Cardiac septum (tissue), 1 donor: ENCODE measurements around the gene ZNF771. TPM values are rescaled to one million over a fixed set of nuclear protein-coding genes. Genes with fewer than 3 reads are reported as not detected.

Source experiments
- DNase-seq: peaks from one replicate; pipeline ENCODE4 v3.0.0-alpha.2; 2020; ENCODE audit warnings: low spot score
- intact Hi-C: fragments of 100-400 bp; cut with DNase I; formaldehyde crosslinking; loops from one replicate; pipeline ENCODE4 v1.14.0; 2022
- total RNA-seq: library from RNA; stranded (reverse); fragmentation: NEBNext Ultra II Directional; extraction: Animal tissue kit (Norgen Biotek cat#: 25700); gene quantifications from one replicate; pipeline ENCODE4 v1.2.1, GENCODE V29; 2021
- donor health status: DM: no; HTN: no; CAD: no.

ZNF771 gene
- total RNA-seq, 1 donor from 2014 or later: 7.5 TPM

- intact Hi-C loops: no loop called here
- DNase-seq: no peak
Observed at GRCh38 chr16:30372725-30373124, 34.7 kb upstream of the ZNF771 start.

GRCh38 chr16:30374538-30374937 lies 32.9 kb upstream of the ZNF771 start, which contains the start of gene MYL11:
Gene MYL11, plus strand, starts transcription at chr16:30374802. Its CDS starts 56 bp downstream, at chr16:30374858.
- intact Hi-C loops: no loop called here
- no peak for DNase-seq

GRCh38 chr16:30375864-30376263 lies 31.5 kb upstream of the ZNF771 start:
- intact Hi-C loops: no loop called here
- no peak for DNase-seq

- intact Hi-C loops: no loop called here
- no peak for DNase-seq
Observed at GRCh38 chr16:30376461-30376902, 30.9 kb upstream of the ZNF771 start.

- DNase-seq: no peak
- intact Hi-C loops: no loop called here
Observed at GRCh38 chr16:30377050-30377811, 30.2 kb upstream of the ZNF771 start.

- DNase-seq: peak; percentile 96
- intact Hi-C loops: loop anchor here (2.0 kb wide), 2 partner anchors 17 to 29 kb away; partner anchors contain the start of genes ZNF48 and ZNF771
Observed at GRCh38 chr16:30377812-30378235, 29.6 kb upstream of the ZNF771 start.

GRCh38 chr16:30378236-30379157 lies 28.9 kb upstream of the ZNF771 start:
- DNase-seq: peak; percentile 100

GRCh38 chr16:30379158-30379783 lies 28.1 kb upstream of the ZNF771 start:
- DNase-seq: no peak
- intact Hi-C loops: loop anchor here (2.0 kb wide), 2 partner anchors 16 to 28 kb away; partner anchors contain the start of genes ZNF48 and ZNF771

More at GRCh38 chr16:30378236-30379157, 28.9 kb upstream of the ZNF771 start:
- intact Hi-C loops: loop anchor here (2.0 kb wide), 2 partner anchors 16 to 28 kb away; partner anchors contain the start of genes ZNF48 and ZNF771

- intact Hi-C loops: no loop called here
- no peak for DNase-seq
Observed at GRCh38 chr16:30380072-30380802, 27.2 kb upstream of the ZNF771 start.

GRCh38 chr16:30380803-30381208 lies 26.6 kb upstream of the ZNF771 start:
- intact Hi-C loops: no loop called here
- DNase-seq: no peak

- DNase-seq: no peak
- intact Hi-C loops: no loop called here
Observed at GRCh38 chr16:30381291-30382041, 25.9 kb upstream of the ZNF771 start.

- no peak for DNase-seq
- intact Hi-C loops: no loop called here
Observed at GRCh38 chr16:30382111-30382881, 25.1 kb upstream of the ZNF771 start, which contains the start of gene SEPTIN1. Gene SEPTIN1, minus strand, starts transcription at chr16:30382561. Its CDS starts 19 bp downstream, at chr16:30382542.

GRCh38 chr16:30383521-30383920 lies 23.9 kb upstream of the ZNF771 start:
- no peak for DNase-seq
- intact Hi-C loops: no loop called here

- no peak for DNase-seq
- intact Hi-C loops: loop anchor here (2.0 to 5.0 kb wide), 2 partner anchors 16 to 42 kb away; no protein-coding TSS in a partner anchor
Observed at GRCh38 chr16:30394592-30395154, 12.7 kb upstream of the ZNF771 start.

GRCh38 chr16:30395155-30395991 lies 12.0 kb upstream of the ZNF771 start, which contains the start of gene ZNF48:
Gene ZNF48, plus strand, starts transcription at chr16:30395420. Its CDS starts 375 bp downstream, at chr16:30395795.
- peak; percentile 91 for DNase-seq
- intact Hi-C loops: loop anchor here (2.0 to 5.0 kb wide), 2 partner anchors 17 to 43 kb away; no protein-coding TSS in a partner anchor
